GM18502 (cell line): ENCODE results near the gene CERS2.
"Not testable (repeated sequence)": the region's sequence is repeated elsewhere in the genome, so short reads cannot be mapped to it uniquely, and the experiment has no call there.

Source experiments
- ATAC-seq: cut with Tn5 transposase; IDR thresholded peaks from one replicate; pipeline ENCODE4 v1.9.1; 2021; ENCODE audit warnings: mild to moderate bottlenecking; ENCODE audit not compliant: unreplicated experiment, poor library complexity

CERS2 gene

GRCh38 chr1:150971583-150972416 is 2.8 kb downstream of the CERS2 start:
- no peak for ATAC-seq

DNA sequence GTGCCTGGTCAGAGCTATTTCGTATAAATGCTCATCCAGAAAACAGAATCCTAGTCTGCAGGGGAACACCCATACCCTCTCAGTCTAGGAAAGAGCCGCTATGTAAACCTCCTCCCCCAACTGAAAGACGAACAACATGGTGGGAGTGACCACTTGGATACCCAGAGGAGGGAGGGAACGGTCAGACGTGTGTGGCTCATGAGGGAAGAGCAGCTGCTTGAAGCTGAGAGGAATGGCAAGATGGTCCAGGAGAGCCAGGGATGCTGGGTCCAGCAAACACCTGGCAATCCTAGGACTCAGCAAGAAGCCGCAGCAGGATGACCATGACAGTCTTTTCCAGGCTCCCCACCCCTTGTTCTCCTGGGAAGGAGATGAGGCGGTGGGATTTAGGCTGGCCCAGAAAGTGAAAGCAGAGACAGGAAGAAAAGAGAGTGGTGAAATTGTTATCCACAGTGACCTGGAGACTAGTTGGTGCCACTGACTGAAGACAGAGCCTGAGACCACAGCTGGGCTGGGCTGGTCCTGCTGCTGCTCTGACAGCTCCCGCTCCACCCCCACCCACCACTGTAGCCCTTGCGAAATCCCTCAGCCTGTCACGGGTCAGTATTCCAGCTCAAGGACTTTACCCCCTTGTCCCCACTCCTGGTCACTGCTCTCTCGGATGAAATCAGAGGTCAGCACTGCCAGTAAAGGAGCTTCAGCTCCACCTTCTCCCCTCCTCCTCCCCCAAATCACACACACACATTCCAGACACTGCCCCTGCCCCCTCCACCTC is 3.6 kb downstream of the CERS2 start:
- ATAC-seq, result no peak

DNA sequence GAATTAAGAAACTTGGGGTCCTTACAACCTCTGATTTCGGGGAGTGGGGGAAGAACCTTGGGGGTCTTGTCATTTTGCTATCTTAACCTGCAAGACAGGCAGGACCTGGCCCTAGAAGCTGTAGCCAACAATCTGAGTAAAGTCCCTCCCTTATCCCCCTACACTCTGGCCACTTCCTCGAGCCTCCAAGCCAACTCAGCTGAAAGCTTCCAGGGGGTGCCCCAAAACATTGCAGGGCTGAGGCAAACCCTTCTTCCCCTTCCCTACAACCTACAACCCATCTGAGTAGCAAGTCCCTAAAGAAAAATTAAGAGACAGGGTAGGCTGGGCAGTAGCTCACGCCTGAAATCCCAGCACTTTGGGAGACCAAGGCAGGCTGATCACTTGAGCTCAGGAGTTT is 5.0 kb downstream of the CERS2 start:
- ATAC-seq, result no peak

- ATAC-seq, result no peak
These were observed 6.1 kb downstream of the CERS2 start for GRCh38 chr1:150968491-150968890.

DNA sequence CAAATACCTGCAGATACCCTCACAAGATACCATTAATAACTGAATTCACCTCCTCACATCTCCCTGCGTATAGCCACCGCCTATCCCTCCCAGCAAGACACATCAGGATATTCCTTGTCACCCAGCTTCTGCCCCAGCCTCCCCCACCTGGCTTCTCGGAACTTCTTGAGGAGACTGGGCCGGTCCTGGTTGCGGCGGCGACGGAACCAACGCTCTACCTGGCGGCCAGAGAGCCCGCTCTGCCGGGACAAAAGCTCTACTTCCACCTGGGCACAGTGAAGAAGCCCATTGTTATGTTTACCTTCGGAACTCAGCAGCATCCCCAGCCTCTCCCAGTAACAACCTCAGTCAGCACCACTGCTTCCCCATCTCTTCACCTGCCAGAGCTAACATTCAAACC is 6.7 kb downstream of the CERS2 start:
- ATAC-seq, result no peak

GRCh38 chr1:150966011-150966410 is 8.6 kb downstream of the CERS2 start:
- no peak for ATAC-seq

DNA sequence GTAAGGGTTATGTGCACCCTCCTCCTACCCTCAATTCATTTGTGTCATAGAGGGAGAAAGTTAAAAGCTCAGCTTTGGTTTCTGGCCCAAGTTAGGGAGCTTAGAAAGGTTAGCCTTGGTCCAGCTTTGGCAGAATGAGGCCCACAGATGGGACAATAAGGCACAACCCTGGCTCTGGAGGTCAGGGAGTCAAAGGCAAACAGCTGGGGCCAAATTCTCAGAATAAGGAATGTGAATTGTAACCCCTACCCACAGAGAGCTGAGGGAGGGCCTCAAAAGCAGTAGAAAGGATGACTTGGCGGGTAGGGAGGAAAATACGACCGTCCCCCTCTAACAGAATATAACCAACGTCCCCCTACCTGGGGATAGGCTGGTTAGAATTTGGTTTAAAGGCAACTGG is 9.0 kb downstream of the CERS2 start:
- ATAC-seq, result no peak

- no peak for ATAC-seq
These were observed 10.5 kb downstream of the CERS2 start for GRCh38 chr1:150964164-150964489.

GRCh38 chr1:150963321-150964163 is 11.1 kb downstream of the CERS2 start:
- ATAC-seq, result no peak

- no peak for ATAC-seq
These were observed 12.9 kb downstream of the CERS2 start for GRCh38 chr1:150961756-150962155.

- ATAC-seq, result no peak
These were observed 14.0 kb downstream of the CERS2 start for GRCh38 chr1:150960646-150961045.

DNA sequence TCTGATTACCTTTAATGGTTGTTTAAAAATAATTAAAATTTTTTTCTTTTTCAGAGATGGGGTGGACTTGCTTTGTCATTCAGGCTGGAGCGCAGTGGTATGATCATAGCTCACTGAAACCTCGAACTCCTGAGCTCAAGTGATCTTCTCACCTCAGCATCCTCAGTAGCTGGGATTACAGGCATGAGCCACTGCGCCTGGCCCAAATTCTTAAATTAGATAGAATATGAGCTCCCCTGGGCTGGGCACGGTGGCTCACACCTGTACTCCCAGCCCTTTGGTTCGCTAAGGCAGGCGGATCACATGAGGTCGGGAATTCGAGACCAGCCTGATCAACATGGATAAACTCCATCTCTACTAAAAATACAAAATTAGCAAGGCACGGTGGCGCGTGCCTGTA is 17.0 kb downstream of the CERS2 start:
- ATAC-seq, result no peak

- ATAC-seq, result no peak
These were observed 19.4 kb downstream of the CERS2 start for GRCh38 chr1:150955280-150955679.

- ATAC-seq, result no peak
These were observed 19.9 kb downstream of the CERS2 start for GRCh38 chr1:150954708-150955107.

DNA sequence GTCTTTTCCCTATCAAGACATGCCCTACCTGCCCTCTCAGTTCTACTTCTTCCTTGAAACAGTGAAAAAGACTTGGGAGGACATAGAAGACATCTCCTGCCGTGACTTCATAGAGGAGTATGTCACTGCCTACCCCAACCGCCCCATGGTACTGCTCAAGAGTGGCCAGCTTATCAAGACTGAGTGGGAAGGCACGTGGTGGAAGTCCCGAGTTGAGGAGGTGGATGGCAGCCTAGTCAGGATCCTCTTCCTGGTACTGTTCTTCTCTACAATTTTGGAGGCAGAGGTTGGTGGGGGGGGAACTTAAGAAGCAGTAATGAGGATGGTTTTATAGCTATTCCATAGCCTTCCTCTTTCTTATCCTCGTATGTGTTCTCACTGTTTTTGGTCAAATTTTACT is 29.8 kb downstream of the CERS2 start:
- ATAC-seq, result no peak

GRCh38 chr1:150931773-150932172 is 42.9 kb downstream of the CERS2 start:
- no peak for ATAC-seq

DNA sequence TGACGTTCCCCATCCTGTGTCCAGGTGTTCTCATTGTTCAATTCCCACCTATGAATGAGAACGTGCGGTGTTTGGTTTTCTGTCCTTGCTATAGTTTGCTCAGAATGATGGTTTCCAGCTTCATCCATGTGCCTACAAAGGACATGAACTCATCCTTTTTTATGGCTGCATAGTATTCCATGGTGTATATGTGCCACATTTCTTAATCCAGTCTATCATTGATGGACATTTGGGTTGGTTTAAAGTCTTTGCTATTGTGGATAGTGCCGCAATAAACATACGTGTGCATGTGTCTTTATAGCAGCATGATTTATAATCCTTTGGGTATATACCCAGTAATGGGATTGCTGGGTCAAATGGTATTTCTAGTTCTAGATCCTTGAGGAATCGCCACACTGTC is 45.9 kb downstream of the CERS2 start:
- ATAC-seq, result not testable (repeated sequence)

- ATAC-seq, result no peak
These were observed 46.3 kb downstream of the CERS2 start for GRCh38 chr1:150928286-150928685.

- no peak for ATAC-seq
These were observed 47.0 kb downstream of the CERS2 start for GRCh38 chr1:150927624-150928023.

GRCh38 chr1:150926097-150926741 is 48.4 kb downstream of the CERS2 start, which contains the start of gene SETDB1:
TSS of gene SETDB1 (plus strand) at chr1:150926363. CDS start at chr1:150927715, 1,352 bp downstream.
- peak; percentile 79 for ATAC-seq
